ENCODE data around the gene DOC2A.

GRCh38 chr16:30033270-30033669, 22.4 kb upstream of the DOC2A start:
- TF ChIP-seq CTCF (IDR thresholded peaks at IDR 0.05 in 8 of 11, conservative IDR thresholded peaks at IDR 0.05 in 3 of 11) (no peak), POLR2A (IDR thresholded peaks at IDR 0.05) (no peak)
